WTC11 (cell line): ENCODE data around the gene GPHA2. TPM values are rescaled to one million over a fixed set of nuclear protein-coding genes. Genes with fewer than 3 reads are reported as not detected.

Source experiments
- ATAC-seq: fragments of 200-7000 bp; cut with Tn5 transposase; 2 replicates; pipeline ENCODE4 v1.10.0; 2021; ENCODE audit warnings: mild to moderate bottlenecking, moderate library complexity
- CTCF ChIA-PET: fragments of 300-600 bp; sonication (Branson Sonifier 250); formaldehyde crosslinking; loops from one replicate; lab custom pipeline; 2021; ENCODE audit warnings: antibody characterized with exemption; lab: Charles Lee
- POLR2A ChIA-PET: fragments of 350-600 bp; sonication (Branson Sonifier 250); formaldehyde crosslinking; loops from one replicate; lab custom pipeline; 2021; ENCODE audit warnings: antibody characterized with exemption; lab: Charles Lee
- DNase-seq: peaks from one replicate; pipeline ENCODE4 v3.0.0; 2021; ENCODE audit warnings: low spot score
- H3K27ac Mint-ChIP-seq: 2 replicates; pipeline ENCODE4 v1.8.0; 2021; ENCODE audit warnings: mixed read lengths
- H3K27me3 Mint-ChIP-seq: 2 replicates; pipeline ENCODE4 v1.8.0; 2021; ENCODE audit warnings: low read depth, mild to moderate bottlenecking, moderate library complexity, mixed read lengths
- H3K36me3 Mint-ChIP-seq: 2 replicates; pipeline ENCODE4 v1.8.0; 2021; ENCODE audit warnings: mixed read lengths
- H3K4me1 Mint-ChIP-seq: 2 replicates; pipeline ENCODE4 v1.8.0; 2022; ENCODE audit warnings: mixed read lengths
- H3K4me3 Mint-ChIP-seq: 2 replicates; pipeline ENCODE4 v1.8.0; 2021; ENCODE audit warnings: mild to moderate bottlenecking, moderate library complexity, mixed read lengths
- H3K9me3 Mint-ChIP-seq: 2 replicates; pipeline ENCODE4 v1.8.0; 2021; ENCODE audit warnings: mixed read lengths
- CBFB ChIP-seq: sonication (generic); formaldehyde crosslinking; IDR thresholded peaks from 2 replicates; pipeline ENCODE4 v1.8.1; 2022; ENCODE audit warnings: mild to moderate bottlenecking, low read depth, missing genetic modification reagents
- CREM ChIP-seq: sonication (generic); formaldehyde crosslinking; IDR thresholded peaks from 2 replicates; pipeline ENCODE4 v1.8.1; 2022; ENCODE audit warnings: mild to moderate bottlenecking, missing genetic modification reagents, moderate library complexity
- ESRRA ChIP-seq: sonication (generic); formaldehyde crosslinking; IDR thresholded peaks from 2 replicates; pipeline ENCODE4 v1.8.1; 2022; ENCODE audit warnings: mild to moderate bottlenecking, missing genetic modification reagents, borderline replicate concordance
- FOXJ3 ChIP-seq: sonication (generic); formaldehyde crosslinking; IDR thresholded peaks from 2 replicates; pipeline ENCODE4 v1.9.0; 2021; ENCODE audit warnings: missing genetic modification reagents, mild to moderate bottlenecking, borderline replicate concordance
- GABPB1 ChIP-seq: sonication (generic); formaldehyde crosslinking; IDR thresholded peaks from 2 replicates; pipeline ENCODE4 v1.8.1; 2023; ENCODE audit warnings: mild to moderate bottlenecking, missing genetic modification reagents
- GRHL2 ChIP-seq: fragments of 250-450 bp; sonication (Bioruptor Pico); IDR thresholded peaks from 2 replicates; pipeline ENCODE4 v1.8.0; 2022; ENCODE audit warnings: mild to moderate bottlenecking, moderate library complexity; ENCODE audit not compliant: insufficient replicate concordance, severe bottlenecking
- IRF2 ChIP-seq: sonication (generic); formaldehyde crosslinking; IDR thresholded peaks from 2 replicates; pipeline ENCODE4 v1.8.0; 2022; ENCODE audit warnings: low read depth, missing genetic modification reagents, borderline replicate concordance
- JAZF1 ChIP-seq: fragments of 250-450 bp; sonication (Bioruptor Pico); IDR thresholded peaks from 2 replicates; pipeline ENCODE4 v1.9.0; 2021; ENCODE audit warnings: moderate library complexity, mild to moderate bottlenecking, inconsistent platforms
- NFE2L1 ChIP-seq: sonication (generic); formaldehyde crosslinking; IDR thresholded peaks from 2 replicates; pipeline ENCODE4 v1.8.1; 2023; ENCODE audit warnings: missing genetic modification reagents
- NR1H2 ChIP-seq: sonication (generic); formaldehyde crosslinking; IDR thresholded peaks from 2 replicates; pipeline ENCODE4 v1.9.0; 2021; ENCODE audit warnings: mild to moderate bottlenecking, moderate library complexity, missing genetic modification reagents
- NR2C2 ChIP-seq: sonication (generic); formaldehyde crosslinking; IDR thresholded peaks from 2 replicates; pipeline ENCODE4 v1.8.0; 2022; ENCODE audit warnings: mild to moderate bottlenecking, missing genetic modification reagents
- PRRX2 ChIP-seq: fragments of 250-450 bp; sonication (Bioruptor Pico); IDR thresholded peaks from 2 replicates; pipeline ENCODE4 v1.8.0; 2021; ENCODE audit warnings: mild to moderate bottlenecking
- RORB ChIP-seq: fragments of 250-450 bp; sonication (Bioruptor Pico); IDR thresholded peaks from 2 replicates; pipeline ENCODE4 v1.9.0; 2021; ENCODE audit warnings: mild to moderate bottlenecking
- SMAD3 ChIP-seq: sonication (generic); formaldehyde crosslinking; IDR thresholded peaks from 2 replicates; pipeline ENCODE4 v1.8.0; 2022; ENCODE audit warnings: missing genetic modification reagents, mild to moderate bottlenecking, borderline replicate concordance
- TEAD1 ChIP-seq: sonication (generic); formaldehyde crosslinking; IDR thresholded peaks from 2 replicates; pipeline ENCODE4 v1.8.0; 2022; ENCODE audit warnings: mild to moderate bottlenecking, missing genetic modification reagents
- TP53 ChIP-seq: sonication (generic); formaldehyde crosslinking; IDR thresholded peaks from 2 replicates; pipeline ENCODE4 v1.8.1; 2023; ENCODE audit warnings: mild to moderate bottlenecking, missing genetic modification reagents
- ZNF396 ChIP-seq: fragments of 250-450 bp; sonication (Bioruptor Pico); IDR thresholded peaks from 2 replicates; pipeline ENCODE4 v1.8.0; 2021; ENCODE audit warnings: mild to moderate bottlenecking, moderate library complexity, borderline replicate concordance
- ZNF416 ChIP-seq: fragments of 250-450 bp; sonication (Bioruptor Pico); IDR thresholded peaks from 2 replicates; pipeline ENCODE4 v1.9.0; 2021; ENCODE audit warnings: mild to moderate bottlenecking, inconsistent platforms
- ZNF423 ChIP-seq: fragments of 250-450 bp; sonication (Bioruptor Pico); IDR thresholded peaks from 2 replicates; pipeline ENCODE4 v2.1.2; 2022; ENCODE audit warnings: mild to moderate bottlenecking, moderate library complexity
- total RNA-seq: library from RNA; stranded (reverse); gene quantifications from 3 replicates; pipeline ENCODE4 v1.2.3, GENCODE V29; 2021
- TF ChIP-seq, protein P1 (sequence below): fragments of 250-450 bp; sonication (Bioruptor Pico); IDR thresholded peaks from 2 replicates; pipeline ENCODE4 v1.9.0; 2021; ENCODE audit warnings: mild to moderate bottlenecking
- TF ChIP-seq, protein P2 (sequence below): sonication (generic); formaldehyde crosslinking; conservative IDR thresholded peaks from 2 replicates; pipeline ENCODE4 v1.8.1; 2023; ENCODE audit warnings: mild to moderate bottlenecking, low read depth, missing genetic modification reagents, moderate library complexity
- TF ChIP-seq, protein P3 (sequence below): fragments of 250-450 bp; sonication (Bioruptor Pico); IDR thresholded peaks from 2 replicates; pipeline ENCODE4 v1.9.0; 2021; ENCODE audit warnings: mild to moderate bottlenecking
- TF ChIP-seq, protein P4 (sequence below): sonication (generic); formaldehyde crosslinking; IDR thresholded peaks from 2 replicates; pipeline ENCODE4 v1.8.0; 2022; ENCODE audit warnings: mild to moderate bottlenecking, missing genetic modification reagents
- TF ChIP-seq, protein P5 (sequence below): sonication (generic); formaldehyde crosslinking; IDR thresholded peaks from 2 replicates; pipeline ENCODE4 v1.8.1; 2022; ENCODE audit warnings: low read depth, missing genetic modification reagents, borderline replicate concordance
- TF ChIP-seq, protein P6 (sequence below): sonication (generic); formaldehyde crosslinking; IDR thresholded peaks from 2 replicates; pipeline ENCODE4 v1.8.1; 2022; ENCODE audit warnings: low read depth, mild to moderate bottlenecking, moderate library complexity, missing genetic modification reagents, borderline replicate concordance

GPHA2 gene
- total RNA-seq, 1 experiment from 2014 or later: 1.6 TPM

DNA sequence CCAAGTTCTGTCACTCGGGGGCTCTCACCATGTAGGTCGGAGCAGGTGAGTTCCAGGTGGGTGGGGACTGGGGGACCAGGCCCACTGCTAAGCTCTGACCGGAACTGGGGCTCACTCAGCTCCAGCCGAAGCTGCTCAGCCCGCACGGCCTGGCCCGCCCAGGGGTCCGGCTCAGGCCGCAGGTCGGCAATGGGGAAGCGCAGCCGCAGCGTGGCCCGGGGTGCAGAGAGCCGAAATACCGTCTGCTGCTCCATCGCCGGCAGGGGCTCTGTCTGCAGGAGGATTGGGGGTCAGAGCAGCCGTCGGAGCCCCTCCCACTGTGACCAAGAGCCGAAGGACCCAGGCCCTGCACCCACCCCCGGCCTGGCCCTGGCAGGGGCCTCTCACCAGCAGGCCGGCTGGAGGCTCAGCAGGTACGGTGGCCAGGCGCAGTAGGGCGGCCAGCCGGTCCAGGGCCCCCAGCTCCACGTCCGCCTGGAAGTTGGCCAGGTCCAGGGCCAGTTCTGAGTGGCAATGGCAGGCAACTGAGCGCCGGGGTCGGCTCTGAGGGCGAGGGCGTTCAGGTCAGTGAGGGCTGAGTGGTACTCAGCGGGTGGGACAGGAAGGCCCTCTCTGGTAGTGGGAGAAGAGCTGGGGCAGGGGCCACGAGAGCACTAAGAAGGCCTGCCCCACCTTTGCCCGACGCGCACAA, 25.9 kb downstream of the GPHA2 start:
- no peak for ATAC-seq
- Mint-ChIP-seq H3K9me3 (no peaks in the 10 kb centered on the region), H3K27ac (no peak overlapping the region), H3K36me3 (peaks cover 13% of the 10 kb centered on the region; the same call in 1 of the 2 replicates), H3K4me1 (no peaks in the 10 kb centered on the region), H3K27me3 (no peaks in the 10 kb centered on the region), H3K4me3 (no peak overlapping the region)
- CTCF ChIA-PET: no interaction called here
- no peak for DNase-seq
- TF ChIP-seq, protein P1, sequence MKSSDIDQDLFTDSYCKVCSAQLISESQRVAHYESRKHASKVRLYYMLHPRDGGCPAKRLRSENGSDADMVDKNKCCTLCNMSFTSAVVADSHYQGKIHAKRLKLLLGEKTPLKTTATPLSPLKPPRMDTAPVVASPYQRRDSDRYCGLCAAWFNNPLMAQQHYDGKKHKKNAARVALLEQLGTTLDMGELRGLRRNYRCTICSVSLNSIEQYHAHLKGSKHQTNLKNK (CRISPR knock-in tag): no peak
- TF ChIP-seq GRHL2 (CRISPR knock-in tag) (no peak), NR2C2 (CRISPR knock-in tag) (no peak), NFE2L1 (CRISPR knock-in tag) (no peak), CREM (no peak), NR1H2 (CRISPR knock-in tag) (no peak), ZNF396 (CRISPR knock-in tag) (no peak), ESRRA (no peak), GABPB1 (no peak), TEAD1 (CRISPR knock-in tag) (no peak)
- POLR2A ChIA-PET: no interaction called here

DNA sequence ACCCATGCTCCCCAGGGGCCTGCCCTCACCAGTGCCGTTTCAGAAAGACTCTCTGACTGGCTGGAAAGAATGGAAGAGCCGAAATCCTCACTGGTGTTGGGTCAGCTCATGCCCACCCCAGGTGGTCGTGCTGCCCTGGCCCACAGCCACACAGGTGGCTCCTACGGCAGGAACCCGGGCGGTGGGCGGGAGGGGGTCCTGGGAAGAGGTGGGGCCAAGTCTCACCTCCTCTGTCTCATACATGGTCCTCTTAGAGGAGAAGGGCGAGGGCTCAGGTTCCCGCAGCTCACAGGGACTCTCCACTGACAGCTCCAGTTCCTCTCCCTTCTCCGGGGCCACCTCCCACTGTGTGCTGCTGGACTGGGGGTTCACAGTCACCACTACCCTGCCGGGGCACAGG, 26.9 kb downstream of the GPHA2 start:
- no peaks in the 10 kb centered on the region for H3K27me3 Mint-ChIP-seq
- no peak overlapping the region for H3K27ac Mint-ChIP-seq
- CTCF ChIA-PET: no interaction called here

More for the DNA sequence above, 26.9 kb downstream of the GPHA2 start:
- ATAC-seq: no peak
- TF ChIP-seq, protein P2, sequence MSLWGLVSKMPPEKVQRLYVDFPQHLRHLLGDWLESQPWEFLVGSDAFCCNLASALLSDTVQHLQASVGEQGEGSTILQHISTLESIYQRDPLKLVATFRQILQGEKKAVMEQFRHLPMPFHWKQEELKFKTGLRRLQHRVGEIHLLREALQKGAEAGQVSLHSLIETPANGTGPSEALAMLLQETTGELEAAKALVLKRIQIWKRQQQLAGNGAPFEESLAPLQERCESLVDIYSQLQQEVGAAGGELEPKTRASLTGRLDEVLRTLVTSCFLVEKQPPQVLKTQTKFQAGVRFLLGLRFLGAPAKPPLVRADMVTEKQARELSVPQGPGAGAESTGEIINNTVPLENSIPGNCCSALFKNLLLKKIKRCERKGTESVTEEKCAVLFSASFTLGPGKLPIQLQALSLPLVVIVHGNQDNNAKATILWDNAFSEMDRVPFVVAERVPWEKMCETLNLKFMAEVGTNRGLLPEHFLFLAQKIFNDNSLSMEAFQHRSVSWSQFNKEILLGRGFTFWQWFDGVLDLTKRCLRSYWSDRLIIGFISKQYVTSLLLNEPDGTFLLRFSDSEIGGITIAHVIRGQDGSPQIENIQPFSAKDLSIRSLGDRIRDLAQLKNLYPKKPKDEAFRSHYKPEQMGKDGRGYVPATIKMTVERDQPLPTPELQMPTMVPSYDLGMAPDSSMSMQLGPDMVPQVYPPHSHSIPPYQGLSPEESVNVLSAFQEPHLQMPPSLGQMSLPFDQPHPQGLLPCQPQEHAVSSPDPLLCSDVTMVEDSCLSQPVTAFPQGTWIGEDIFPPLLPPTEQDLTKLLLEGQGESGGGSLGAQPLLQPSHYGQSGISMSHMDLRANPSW (CRISPR knock-in tag): no peak
- no peak for TF ChIP-seq ZNF396 (CRISPR knock-in tag)
- TF ChIP-seq, protein P3, sequence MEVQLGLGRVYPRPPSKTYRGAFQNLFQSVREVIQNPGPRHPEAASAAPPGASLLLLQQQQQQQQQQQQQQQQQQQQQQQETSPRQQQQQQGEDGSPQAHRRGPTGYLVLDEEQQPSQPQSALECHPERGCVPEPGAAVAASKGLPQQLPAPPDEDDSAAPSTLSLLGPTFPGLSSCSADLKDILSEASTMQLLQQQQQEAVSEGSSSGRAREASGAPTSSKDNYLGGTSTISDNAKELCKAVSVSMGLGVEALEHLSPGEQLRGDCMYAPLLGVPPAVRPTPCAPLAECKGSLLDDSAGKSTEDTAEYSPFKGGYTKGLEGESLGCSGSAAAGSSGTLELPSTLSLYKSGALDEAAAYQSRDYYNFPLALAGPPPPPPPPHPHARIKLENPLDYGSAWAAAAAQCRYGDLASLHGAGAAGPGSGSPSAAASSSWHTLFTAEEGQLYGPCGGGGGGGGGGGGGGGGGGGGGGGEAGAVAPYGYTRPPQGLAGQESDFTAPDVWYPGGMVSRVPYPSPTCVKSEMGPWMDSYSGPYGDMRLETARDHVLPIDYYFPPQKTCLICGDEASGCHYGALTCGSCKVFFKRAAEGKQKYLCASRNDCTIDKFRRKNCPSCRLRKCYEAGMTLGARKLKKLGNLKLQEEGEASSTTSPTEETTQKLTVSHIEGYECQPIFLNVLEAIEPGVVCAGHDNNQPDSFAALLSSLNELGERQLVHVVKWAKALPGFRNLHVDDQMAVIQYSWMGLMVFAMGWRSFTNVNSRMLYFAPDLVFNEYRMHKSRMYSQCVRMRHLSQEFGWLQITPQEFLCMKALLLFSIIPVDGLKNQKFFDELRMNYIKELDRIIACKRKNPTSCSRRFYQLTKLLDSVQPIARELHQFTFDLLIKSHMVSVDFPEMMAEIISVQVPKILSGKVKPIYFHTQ (CRISPR knock-in tag): no peak
- TF ChIP-seq, protein P4, sequence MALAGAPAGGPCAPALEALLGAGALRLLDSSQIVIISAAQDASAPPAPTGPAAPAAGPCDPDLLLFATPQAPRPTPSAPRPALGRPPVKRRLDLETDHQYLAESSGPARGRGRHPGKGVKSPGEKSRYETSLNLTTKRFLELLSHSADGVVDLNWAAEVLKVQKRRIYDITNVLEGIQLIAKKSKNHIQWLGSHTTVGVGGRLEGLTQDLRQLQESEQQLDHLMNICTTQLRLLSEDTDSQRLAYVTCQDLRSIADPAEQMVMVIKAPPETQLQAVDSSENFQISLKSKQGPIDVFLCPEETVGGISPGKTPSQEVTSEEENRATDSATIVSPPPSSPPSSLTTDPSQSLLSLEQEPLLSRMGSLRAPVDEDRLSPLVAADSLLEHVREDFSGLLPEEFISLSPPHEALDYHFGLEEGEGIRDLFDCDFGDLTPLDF (CRISPR knock-in tag): no peak
- no peak for TF ChIP-seq RORB (CRISPR knock-in tag)
- TF ChIP-seq, protein P5, sequence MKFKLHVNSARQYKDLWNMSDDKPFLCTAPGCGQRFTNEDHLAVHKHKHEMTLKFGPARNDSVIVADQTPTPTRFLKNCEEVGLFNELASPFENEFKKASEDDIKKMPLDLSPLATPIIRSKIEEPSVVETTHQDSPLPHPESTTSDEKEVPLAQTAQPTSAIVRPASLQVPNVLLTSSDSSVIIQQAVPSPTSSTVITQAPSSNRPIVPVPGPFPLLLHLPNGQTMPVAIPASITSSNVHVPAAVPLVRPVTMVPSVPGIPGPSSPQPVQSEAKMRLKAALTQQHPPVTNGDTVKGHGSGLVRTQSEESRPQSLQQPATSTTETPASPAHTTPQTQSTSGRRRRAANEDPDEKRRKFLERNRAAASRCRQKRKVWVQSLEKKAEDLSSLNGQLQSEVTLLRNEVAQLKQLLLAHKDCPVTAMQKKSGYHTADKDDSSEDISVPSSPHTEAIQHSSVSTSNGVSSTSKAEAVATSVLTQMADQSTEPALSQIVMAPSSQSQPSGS (CRISPR knock-in tag): no peak
- TF ChIP-seq ZNF416 (CRISPR knock-in tag): no peak
- TF ChIP-seq IRF2: no peak
- TF ChIP-seq, protein P6, sequence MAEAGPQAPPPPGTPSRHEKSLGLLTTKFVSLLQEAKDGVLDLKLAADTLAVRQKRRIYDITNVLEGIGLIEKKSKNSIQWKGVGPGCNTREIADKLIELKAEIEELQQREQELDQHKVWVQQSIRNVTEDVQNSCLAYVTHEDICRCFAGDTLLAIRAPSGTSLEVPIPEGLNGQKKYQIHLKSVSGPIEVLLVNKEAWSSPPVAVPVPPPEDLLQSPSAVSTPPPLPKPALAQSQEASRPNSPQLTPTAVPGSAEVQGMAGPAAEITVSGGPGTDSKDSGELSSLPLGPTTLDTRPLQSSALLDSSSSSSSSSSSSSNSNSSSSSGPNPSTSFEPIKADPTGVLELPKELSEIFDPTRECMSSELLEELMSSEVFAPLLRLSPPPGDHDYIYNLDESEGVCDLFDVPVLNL (CRISPR knock-in tag): no peak
- no peak for TF ChIP-seq CBFB (CRISPR knock-in tag)
- no peak for TF ChIP-seq FOXJ3
- no peak for TF ChIP-seq PRRX2
- no peak for TF ChIP-seq TP53
- no peak for TF ChIP-seq SMAD3
- TF ChIP-seq JAZF1 (CRISPR knock-in tag): no peak
- no peak for TF ChIP-seq ZNF423 (CRISPR knock-in tag)
- POLR2A ChIA-PET: no interaction called here
- DNase-seq: no peak
- no peak overlapping the region for H3K4me3 Mint-ChIP-seq
- H3K4me1 Mint-ChIP-seq: no peaks in the 10 kb centered on the region
- peaks cover 13% of the 10 kb centered on the region; the same call in 1 of the 2 replicates for H3K36me3 Mint-ChIP-seq
- no peaks in the 10 kb centered on the region for H3K9me3 Mint-ChIP-seq
